Gastrocnemius medialis (tissue), 4 donors: ENCODE data around the gene WWOX. TPM values are rescaled to one million over a fixed set of nuclear protein-coding genes. Genes with fewer than 3 reads are reported as not detected.

Source experiments
- ATAC-seq, 2 donors: fragments of 150-250 bp; one replicate each; pipeline ENCODE4 v1.9.1; 2016
- DNase-seq, 2 donors: peaks; one replicate each; pipeline ENCODE4 v3.0.0-alpha.2; 2019
- H3K27ac ChIP-seq, 4 donors: fragments of 200-600 bp; sonication (generic); 1 replicate in 1 of 4; 2 replicates in 3 of 4; pipeline ENCODE4 v1.5.1; 2016 to 2018; ENCODE audit warnings: mild to moderate bottlenecking in 2 of 4, moderate library complexity in 1 of 4
- H3K27me3 ChIP-seq, 3 donors: fragments of 200-600 bp; sonication (generic) in 2 of 3; 1 replicate in 1 of 3; 2 replicates in 2 of 3; pipeline versions ENCODE4 v1.5.1 to v1.6.0; 2016 to 2019; ENCODE audit warnings: mild to moderate bottlenecking in 1 of 3, moderate library complexity in 1 of 3
- H3K36me3 ChIP-seq, 2 donors: fragments of 200-600 bp; sonication (generic) in 1 of 2; one replicate each; pipeline ENCODE4 v1.5.1; 2017 to 2018
- H3K4me1 ChIP-seq, 2 donors: fragments of 200-600 bp; sonication (generic) in 1 of 2; one replicate each; pipeline ENCODE4 v1.5.1; 2016 to 2017; ENCODE audit warnings: mild to moderate bottlenecking in 2 of 2
- H3K4me3 ChIP-seq, 4 donors: fragments of 200-600 bp; sonication (generic) in 3 of 4; 1 replicate in 1 of 4; 2 replicates in 3 of 4; pipeline ENCODE4 v1.5.1; 2016 to 2019; ENCODE audit warnings: mild to moderate bottlenecking in 2 of 4
- H3K9me3 ChIP-seq, 3 donors: fragments of 200-600 bp; sonication (generic) in 2 of 3; 1 replicate in 1 of 3; 2 replicates in 2 of 3; pipeline ENCODE4 v1.5.1; 2016 to 2019
- POLR2A ChIP-seq, 2 donors: fragments of 450-650 bp; IDR thresholded peaks; one replicate each; pipeline ENCODE4 v1.6.1; 2017; ENCODE audit warnings: antibody characterized with exemption in 2 of 2, mild to moderate bottlenecking in 2 of 2, moderate library complexity in 2 of 2
- in situ Hi-C, 4 donors: fragments of 200-750 bp; cut with MboI; loops; one replicate each; pipeline versions ENCODE4 v1.15.0 to v1.8.0; 2017; ENCODE audit warnings: low sequenced_read_pairs in 4 of 4
- intact Hi-C: fragments of 100-400 bp; cut with DNase I; formaldehyde crosslinking; loops from one replicate; pipeline ENCODE4 v1.15.1; 2023; ENCODE audit warnings: low total_unique reads
- total RNA-seq, 4 donors: library from RNA; depleted of rRNA; stranded (reverse); fragments of >200 nt; gene quantifications; one replicate each; pipeline versions ENCODE4 v1.1.0 to v1.2.3, GENCODE V29; 2016
- TF ChIP-seq, protein P1 (sequence below), 5 experiments: fragments of 450-650 bp in 3 of 5; fragments of 200-600 bp in 2 of 5; sonication (generic) in 2 of 5; IDR thresholded peaks in 4 of 5; conservative IDR thresholded peaks in 1 of 5; 1 replicate in 4 of 5; 2 replicates in 1 of 5; pipeline ENCODE4 v1.5.1; 2016 to 2019; ENCODE audit warnings: antibody characterized with exemption in 5 of 5, mild to moderate bottlenecking in 3 of 5, moderate library complexity in 3 of 5

Gene WWOX
- total RNA-seq, 4 donors from 2014 or later = 3.3 to 13.0 (median 6.0) TPM

DNA sequence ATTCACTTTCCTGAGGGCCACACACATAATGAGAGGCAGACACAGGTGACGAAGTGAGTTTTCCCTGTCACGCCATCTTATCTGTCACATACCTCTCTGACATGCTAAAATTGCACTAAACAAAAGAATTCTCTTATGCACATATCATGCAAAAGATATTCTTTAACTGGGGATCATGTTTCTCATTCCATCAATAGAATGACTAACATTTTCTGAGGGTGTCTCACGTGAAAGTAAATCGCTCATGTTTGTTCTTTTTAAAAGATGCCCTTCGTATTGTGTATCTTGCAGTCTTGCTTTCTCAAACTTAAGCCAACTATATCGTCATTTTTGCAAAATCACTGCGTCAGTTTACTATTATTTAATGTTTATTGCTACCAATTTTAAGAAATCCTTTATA is 306.4 kb downstream of the WWOX start:
- no peaks in the 10 kb centered on the region for H3K36me3 ChIP-seq
- intact Hi-C loops = no loop called here
- no peak for ATAC-seq

DNA sequence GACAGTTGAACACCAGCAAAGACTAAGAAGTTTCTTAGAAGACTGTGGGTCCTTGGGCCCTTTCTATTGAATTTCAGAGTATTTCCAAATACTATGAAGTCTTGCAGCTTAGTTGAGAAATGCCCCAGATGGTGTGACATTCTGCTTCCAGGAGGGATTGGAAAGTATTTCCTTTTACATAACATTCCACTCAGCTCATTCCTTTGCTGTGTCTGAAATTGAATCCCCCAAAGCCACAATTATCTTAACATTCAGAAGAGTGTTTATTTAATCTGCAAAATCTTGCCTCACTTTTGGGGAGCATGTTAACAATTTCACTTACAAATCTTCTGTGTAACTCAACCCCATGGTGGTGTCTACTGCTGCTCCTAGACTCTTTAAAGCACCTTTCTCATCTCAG is 307.7 kb downstream of the WWOX start:
- Histone ChIP-seq H3K27ac (no peak overlapping the region), H3K9me3 (no peaks in the 10 kb centered on the region), H3K4me1 (no peaks in the 10 kb centered on the region), H3K27me3 (no peaks in the 10 kb centered on the region), H3K36me3 (no peaks in the 10 kb centered on the region), H3K4me3 (no peak overlapping the region)
- in situ Hi-C loops = no loop called here
- ATAC-seq (peak in 1 of 2 donors; percentile 9), DNase-seq (no peak)
- TF ChIP-seq, protein P1, sequence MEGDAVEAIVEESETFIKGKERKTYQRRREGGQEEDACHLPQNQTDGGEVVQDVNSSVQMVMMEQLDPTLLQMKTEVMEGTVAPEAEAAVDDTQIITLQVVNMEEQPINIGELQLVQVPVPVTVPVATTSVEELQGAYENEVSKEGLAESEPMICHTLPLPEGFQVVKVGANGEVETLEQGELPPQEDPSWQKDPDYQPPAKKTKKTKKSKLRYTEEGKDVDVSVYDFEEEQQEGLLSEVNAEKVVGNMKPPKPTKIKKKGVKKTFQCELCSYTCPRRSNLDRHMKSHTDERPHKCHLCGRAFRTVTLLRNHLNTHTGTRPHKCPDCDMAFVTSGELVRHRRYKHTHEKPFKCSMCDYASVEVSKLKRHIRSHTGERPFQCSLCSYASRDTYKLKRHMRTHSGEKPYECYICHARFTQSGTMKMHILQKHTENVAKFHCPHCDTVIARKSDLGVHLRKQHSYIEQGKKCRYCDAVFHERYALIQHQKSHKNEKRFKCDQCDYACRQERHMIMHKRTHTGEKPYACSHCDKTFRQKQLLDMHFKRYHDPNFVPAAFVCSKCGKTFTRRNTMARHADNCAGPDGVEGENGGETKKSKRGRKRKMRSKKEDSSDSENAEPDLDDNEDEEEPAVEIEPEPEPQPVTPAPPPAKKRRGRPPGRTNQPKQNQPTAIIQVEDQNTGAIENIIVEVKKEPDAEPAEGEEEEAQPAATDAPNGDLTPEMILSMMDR (IDR thresholded peaks at IDR 0.05 in 4 of 5, conservative IDR thresholded peaks at IDR 0.05 in 1 of 5) = no peak
- TF ChIP-seq POLR2A (IDR thresholded peaks at IDR 0.05) = no peak
- intact Hi-C loops = no loop called here

More for the DNA sequence above, 306.4 kb downstream of the WWOX start:
- Histone ChIP-seq H3K9me3 (no peaks in the 10 kb centered on the region), H3K27me3 (no peaks in the 10 kb centered on the region), H3K4me1 (no peaks in the 10 kb centered on the region), H3K4me3 (no peak overlapping the region), H3K27ac (no peak overlapping the region)
- DNase-seq = no peak
- in situ Hi-C loops = no loop called here
- TF ChIP-seq POLR2A (IDR thresholded peaks at IDR 0.05) = no peak
- TF ChIP-seq, protein P1 (IDR thresholded peaks at IDR 0.05 in 4 of 5, conservative IDR thresholded peaks at IDR 0.05 in 1 of 5) = no peak

DNA sequence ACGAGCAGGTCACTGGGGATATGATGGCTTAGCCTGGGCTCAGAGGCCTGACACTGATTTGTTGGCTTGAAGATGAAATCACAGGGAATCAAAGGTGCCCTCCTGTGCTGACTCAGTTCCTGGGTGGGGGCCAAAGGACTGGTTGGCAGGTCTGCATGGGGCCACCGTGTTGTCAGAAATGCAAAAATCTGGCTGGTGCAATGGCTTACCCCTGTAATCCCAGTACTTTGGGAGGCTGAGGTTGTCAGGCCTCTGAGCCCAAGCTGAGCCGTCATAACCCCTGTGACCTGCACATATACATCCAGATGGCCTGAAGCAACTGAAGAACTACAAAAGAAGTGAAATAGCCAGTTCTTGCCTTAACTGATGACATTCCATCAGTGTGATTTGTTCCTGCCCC is 314.2 kb downstream of the WWOX start:
- ATAC-seq (no peak), DNase-seq (no peak)
- Histone ChIP-seq H3K27ac (no peak overlapping the region), H3K9me3 (no peaks in the 10 kb centered on the region), H3K27me3 (no peaks in the 10 kb centered on the region), H3K4me3 (no peak overlapping the region), H3K4me1 (no peaks in the 10 kb centered on the region), H3K36me3 (no peaks in the 10 kb centered on the region)
- intact Hi-C loops = no loop called here
- in situ Hi-C loops = no loop called here
- TF ChIP-seq, protein P1 (IDR thresholded peaks at IDR 0.05 in 4 of 5, conservative IDR thresholded peaks at IDR 0.05 in 1 of 5) = no peak
- TF ChIP-seq POLR2A (IDR thresholded peaks at IDR 0.05) = no peak

DNA sequence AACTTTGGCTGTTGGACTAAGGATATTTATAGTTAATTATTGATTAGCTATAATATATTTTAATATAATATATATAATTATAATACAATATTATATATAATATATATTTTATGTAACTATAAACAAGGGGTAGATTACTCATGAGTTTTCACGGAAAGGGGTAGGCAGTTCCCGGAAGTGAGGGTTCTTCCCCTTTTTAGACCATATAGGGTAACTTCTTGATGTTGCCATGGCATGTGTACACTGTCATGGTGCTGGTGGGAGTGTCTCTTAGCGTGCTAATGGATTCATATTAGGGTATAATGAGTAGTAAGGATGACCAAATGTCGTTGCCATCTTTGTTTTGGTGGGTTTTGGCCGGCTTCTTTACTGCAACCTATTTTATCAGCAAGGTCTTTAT is 315.6 kb downstream of the WWOX start:
- Histone ChIP-seq H3K27me3 (no peaks in the 10 kb centered on the region), H3K9me3 (no peaks in the 10 kb centered on the region), H3K36me3 (no peaks in the 10 kb centered on the region), H3K27ac (no peak overlapping the region), H3K4me1 (no peaks in the 10 kb centered on the region), H3K4me3 (no peak overlapping the region)
- intact Hi-C loops (no loop called here), in situ Hi-C loops (no loop called here)
- DNase-seq (no peak), ATAC-seq (no peak)
- TF ChIP-seq, protein P1 (IDR thresholded peaks at IDR 0.05 in 4 of 5, conservative IDR thresholded peaks at IDR 0.05 in 1 of 5) = no peak
- TF ChIP-seq POLR2A (IDR thresholded peaks at IDR 0.05) = no peak

DNA sequence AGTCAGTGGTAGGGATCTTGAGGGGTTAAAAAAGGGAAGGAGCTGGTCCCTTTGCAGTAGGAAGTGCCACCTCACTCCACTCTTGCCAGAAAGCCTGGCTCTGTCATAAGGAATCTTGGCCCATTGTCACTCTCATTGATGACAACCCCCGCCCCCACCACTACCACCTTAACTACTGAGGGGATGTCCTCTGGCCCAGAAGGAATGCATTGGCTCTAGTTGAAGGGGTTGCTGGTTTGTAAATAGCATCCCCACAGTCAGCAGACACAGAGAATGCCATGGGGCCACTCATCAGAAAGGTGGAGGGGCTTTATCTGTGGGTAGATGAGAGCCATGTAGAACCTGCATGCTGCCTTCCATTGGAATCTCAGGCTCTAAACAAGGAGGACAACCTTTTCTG is 316.2 kb downstream of the WWOX start:
- ATAC-seq (no peak), DNase-seq (no peak)
- H3K4me1 ChIP-seq = no peaks in the 10 kb centered on the region
- H3K4me3 ChIP-seq = no peak overlapping the region
- intact Hi-C loops = no loop called here
- no peaks in the 10 kb centered on the region for H3K36me3 ChIP-seq
- in situ Hi-C loops = no loop called here
- TF ChIP-seq, protein P1 (IDR thresholded peaks at IDR 0.05 in 4 of 5, conservative IDR thresholded peaks at IDR 0.05 in 1 of 5) = no peak
- no peak for TF ChIP-seq POLR2A (IDR thresholded peaks at IDR 0.05)
- no peak overlapping the region for H3K27ac ChIP-seq
- H3K9me3 ChIP-seq = no peaks in the 10 kb centered on the region
- no peaks in the 10 kb centered on the region for H3K27me3 ChIP-seq
